H1 (cell line): ENCODE results near the gene PHLDB3. TPM values are rescaled to one million over a fixed set of nuclear protein-coding genes. Genes with fewer than 3 reads are reported as not detected.

Source experiments
- ATF2 ChIP-seq: IDR thresholded peaks from 2 replicates; pipeline ENCODE4 v1.6.1; 2012; ENCODE audit warnings: low read length, inconsistent platforms
- ATF3 ChIP-seq: IDR thresholded peaks from 2 replicates; pipeline ENCODE4 v1.6.1; 2011; ENCODE audit warnings: low read depth, mild to moderate bottlenecking, low read length; ENCODE audit not compliant: insufficient read depth
- CBX5 ChIP-seq: fragments of 300-800, 300-1000 bp; sonication (generic); IDR thresholded peaks from 2 replicates; pipeline ENCODE4 v1.7.1; 2016; ENCODE audit warnings: antibody characterized with exemption, low read length, low read depth
- EZH2 ChIP-seq: fragments of 200-600 bp; sonication (generic); IDR thresholded peaks from 2 replicates; pipeline ENCODE4 v1.7.1; 2012; ENCODE audit warnings: low read depth, mild to moderate bottlenecking, moderate library complexity, low read length, inconsistent platforms; ENCODE audit not compliant: severe bottlenecking
- MAFK ChIP-seq: IDR thresholded peaks from 2 replicates; pipeline ENCODE4 v1.6.1; 2012; ENCODE audit warnings: low read depth, mild to moderate bottlenecking, improper control_type of control experiment, low read length
- SAP30 ChIP-seq: fragments of 300-600 bp; sonication (generic); IDR thresholded peaks from 2 replicates; pipeline ENCODE4 v1.7.1; 2012; ENCODE audit warnings: low read length, moderate library complexity, mild to moderate bottlenecking, inconsistent platforms; ENCODE audit not compliant: insufficient read depth, insufficient replicate concordance
- TBP ChIP-seq: IDR thresholded peaks from 2 replicates; pipeline ENCODE4 v1.6.1; 2011; ENCODE audit warnings: low read depth, low read length, improper control_type of control experiment
- polyA plus RNA-seq, 7 experiments: library from polyadenylated mRNA; depleted of rRNA in 3 of 7; stranded (reverse) in 5 of 7; unstranded in 2 of 7; fragments of >200 nt in 5 of 7; fragments of 200-250 nt in 2 of 7; gene quantifications; 1 replicate in 5 of 7; 2 replicates in 1 of 7; 4 replicates in 1 of 7; pipeline versions ENCODE4 v1.2.1 to v1.2.3, GENCODE V29; 2011 to 2013; ENCODE audit warnings: missing spikeins in 2 of 7, mixed read lengths in 2 of 7
- total RNA-seq: library from RNA; stranded (reverse); fragmentation: NEBNext Ultra II Directional; extraction: Animal tissue kit (Norgen Biotek cat#: 25700); gene quantifications from 2 replicates; pipeline ENCODE4 v1.2.1, GENCODE V29; 2021
- TF ChIP-seq, protein P1 (sequence below): IDR thresholded peaks from 2 replicates; pipeline ENCODE4 v1.6.1; 2012; ENCODE audit warnings: inconsistent platforms
- TF ChIP-seq, protein P2 (sequence below): IDR thresholded peaks from 2 replicates; pipeline ENCODE4 v1.6.1; 2012; ENCODE audit warnings: inconsistent platforms

Gene PHLDB3
- total and polyA plus RNA-seq, 2 of the 8 experiments (the other 6 are each of a cell fraction or from before 2014, with no cell fraction given), result 4.0 to 8.5 TPM

DNA sequence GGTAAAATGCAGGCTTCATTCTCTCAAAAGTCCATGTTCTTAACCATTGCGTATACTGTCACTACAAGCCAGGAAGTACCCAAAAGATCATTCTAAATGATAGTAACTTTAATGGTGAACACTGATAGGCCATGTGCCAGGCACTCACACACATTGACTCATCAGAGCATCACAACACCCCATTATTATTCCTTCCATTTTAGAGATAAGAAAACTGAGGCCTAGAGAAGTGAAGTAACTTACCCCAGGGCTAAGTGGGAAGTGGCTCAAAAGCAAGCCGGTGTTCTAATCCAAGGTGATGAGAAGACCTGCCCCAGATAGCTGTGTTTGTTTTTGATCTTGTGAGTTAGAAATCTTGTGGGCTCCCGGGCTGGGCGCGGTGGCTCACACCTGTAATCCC is 1.4 kb upstream of the PHLDB3 start (continued):
- TF ChIP-seq SAP30 (no peak), MAFK (no peak), ATF2 (no peak), TBP (no peak), CBX5 (no peak), EZH2 (no peak), ATF3 (no peak)
- TF ChIP-seq, protein P1, sequence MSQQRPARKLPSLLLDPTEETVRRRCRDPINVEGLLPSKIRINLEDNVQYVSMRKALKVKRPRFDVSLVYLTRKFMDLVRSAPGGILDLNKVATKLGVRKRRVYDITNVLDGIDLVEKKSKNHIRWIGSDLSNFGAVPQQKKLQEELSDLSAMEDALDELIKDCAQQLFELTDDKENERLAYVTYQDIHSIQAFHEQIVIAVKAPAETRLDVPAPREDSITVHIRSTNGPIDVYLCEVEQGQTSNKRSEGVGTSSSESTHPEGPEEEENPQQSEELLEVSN, result no peak
- TF ChIP-seq, protein P2, sequence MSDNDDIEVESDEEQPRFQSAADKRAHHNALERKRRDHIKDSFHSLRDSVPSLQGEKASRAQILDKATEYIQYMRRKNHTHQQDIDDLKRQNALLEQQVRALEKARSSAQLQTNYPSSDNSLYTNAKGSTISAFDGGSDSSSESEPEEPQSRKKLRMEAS, result no peak
